CD4-positive, alpha-beta T cell treated with Interleukin-4 for 1 hour (primary cell): ENCODE results near the gene IL20.

Experiments
- DNase-seq, 2 donors: peaks; one replicate each; pipeline ENCODE4 v3.0.0-alpha.2; 2020 to 2022

IL20 gene

DNA sequence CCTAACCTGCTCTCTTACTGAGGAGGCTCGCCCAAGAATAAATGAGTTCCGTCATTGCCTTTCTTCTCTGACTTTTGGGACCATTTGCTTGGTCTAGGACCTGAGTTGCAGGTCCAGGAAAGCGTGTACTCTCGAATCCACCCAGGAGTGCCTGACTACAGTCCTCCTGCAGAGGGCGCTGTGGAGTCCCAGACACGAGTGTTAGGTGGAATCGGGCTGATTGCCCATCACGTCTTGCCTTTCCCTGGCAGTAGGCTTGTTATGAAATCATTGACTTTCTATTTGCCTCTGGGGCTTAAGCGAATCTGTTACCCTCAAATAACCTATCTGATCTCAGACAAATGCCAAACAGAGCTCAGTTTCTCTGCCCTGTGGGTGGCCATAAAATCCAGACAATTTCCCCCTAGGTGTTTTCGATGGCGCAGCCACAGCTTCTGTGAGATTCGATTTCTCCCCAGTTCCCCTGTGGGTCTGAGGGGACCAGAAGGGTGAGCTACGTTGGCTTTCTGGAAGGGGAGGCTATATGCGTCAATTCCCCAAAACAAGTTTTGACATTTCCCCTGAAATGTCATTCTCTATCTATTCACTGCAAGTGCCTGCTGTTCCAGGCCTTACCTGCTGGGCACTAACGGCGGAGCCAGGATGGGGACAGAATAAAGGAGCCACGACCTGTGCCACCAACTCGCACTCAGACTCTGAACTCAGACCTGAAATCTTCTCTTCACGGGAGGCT is at the start of gene IL20:
IL20 (plus strand) TSS at position 685 of the 733 bp plus-strand sequence. CDS start 230 bp downstream, outside the sequence.
- DNase-seq: peak; percentile 81 to 82

DNA sequence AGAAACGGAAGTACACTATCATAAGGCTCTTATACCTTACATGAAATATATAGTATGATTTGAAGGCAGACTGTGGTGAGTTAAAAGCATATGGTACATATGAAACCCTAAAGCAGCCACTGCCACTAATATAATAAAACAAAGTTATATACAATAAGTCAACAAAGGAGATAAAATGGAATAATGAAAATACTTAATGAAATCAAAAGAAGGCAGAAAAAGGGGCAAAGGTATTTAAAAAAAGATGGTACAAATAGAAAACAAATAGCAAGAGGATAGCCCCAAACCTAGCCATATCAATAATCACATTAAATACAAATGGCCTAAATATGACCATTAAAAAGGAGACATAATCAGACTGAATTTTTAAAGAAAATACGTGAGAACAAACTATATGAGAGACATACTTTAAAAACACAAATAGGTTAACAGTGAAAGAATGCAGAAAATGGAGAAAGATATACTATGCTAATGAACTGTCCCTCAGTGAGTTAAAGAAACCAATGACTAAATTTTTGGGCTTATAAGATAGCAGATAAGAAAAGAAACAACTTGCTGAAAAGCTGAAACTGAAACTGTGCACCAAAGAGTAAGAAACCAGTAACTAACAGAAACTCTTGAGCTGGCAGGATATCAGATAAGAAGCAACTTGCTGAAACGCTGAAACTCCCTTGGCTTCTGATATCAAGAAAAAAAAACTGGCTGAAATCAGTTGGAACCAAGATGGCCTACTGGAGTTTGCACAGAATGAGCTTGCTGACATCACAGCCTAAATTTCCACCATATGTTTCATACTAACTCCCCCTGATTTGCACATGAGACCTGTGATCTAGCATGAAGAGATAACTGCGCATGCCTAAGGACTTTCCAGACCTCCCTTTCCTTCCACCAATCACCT is 48.8 kb upstream of the IL20 start:
- peak; percentile 28 to 73 for DNase-seq

DNA sequence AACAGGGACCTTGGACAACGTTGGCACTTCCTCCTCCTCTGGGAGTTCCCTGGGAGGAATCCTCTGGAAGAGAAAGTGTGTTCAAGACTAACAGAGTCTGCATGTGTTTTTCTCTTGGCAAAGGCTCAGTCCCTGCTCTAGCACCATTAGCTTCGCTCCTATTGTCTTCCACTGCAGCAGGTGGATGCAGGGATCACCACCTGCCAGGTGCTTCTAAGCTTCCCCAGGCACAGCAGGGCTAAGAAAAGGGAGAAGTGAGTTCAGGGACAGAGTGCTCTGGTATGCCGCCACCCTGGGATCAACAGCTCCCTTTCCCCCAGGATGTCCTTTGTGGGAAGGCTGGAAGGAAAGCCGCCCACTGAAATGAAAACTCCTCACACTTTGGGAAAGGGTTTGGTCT is 43.9 kb upstream of the IL20 start:
- no peak for DNase-seq

- no peak for DNase-seq
Observed at GRCh38 chr1:206823727-206824126, 41.7 kb upstream of the IL20 start.

GRCh38 chr1:206824331-206824730 is 41.1 kb upstream of the IL20 start:
- DNase-seq: no peak

DNA sequence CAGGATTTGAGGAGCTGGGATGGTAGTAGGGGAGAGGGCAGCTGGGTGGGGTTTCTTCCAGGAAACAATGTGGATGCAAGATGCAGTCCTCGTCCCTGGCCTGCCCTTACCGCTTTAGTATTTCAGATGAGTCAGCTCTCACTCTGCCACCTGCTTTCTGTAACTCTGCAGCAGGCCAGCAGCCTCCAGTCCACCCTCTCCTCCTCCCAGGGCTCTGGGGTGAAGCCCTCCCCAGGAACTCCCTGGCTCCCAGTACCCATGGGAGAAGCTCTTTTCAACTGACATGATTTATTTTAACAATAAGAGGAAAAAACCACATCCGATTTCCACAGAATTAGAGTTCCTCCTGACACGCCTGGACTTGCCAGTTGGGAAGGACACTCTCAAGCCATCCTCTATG is 39.0 kb upstream of the IL20 start:
- DNase-seq: no peak

DNA sequence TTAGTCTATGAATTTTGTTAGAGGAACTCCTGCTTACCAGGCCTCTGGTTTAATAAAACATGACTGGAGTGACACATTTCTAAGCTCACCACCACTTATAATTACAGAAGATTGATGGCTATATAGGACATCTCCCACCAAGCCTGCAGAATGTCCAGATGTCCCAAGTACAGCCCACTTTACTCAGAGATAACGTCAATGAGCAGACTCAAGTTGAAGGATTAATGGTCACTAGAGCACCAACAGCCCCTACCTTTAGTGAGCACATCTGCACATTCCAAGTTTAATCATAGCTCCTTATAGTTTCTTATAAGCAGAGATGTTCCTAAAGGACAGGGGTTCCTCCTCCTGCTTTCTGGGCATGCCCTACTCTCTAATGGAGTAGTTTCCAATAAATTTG is 37.4 kb upstream of the IL20 start:
- no peak for DNase-seq

- DNase-seq: no peak
Observed at GRCh38 chr1:206828765-206829164, 36.7 kb upstream of the IL20 start.

DNA sequence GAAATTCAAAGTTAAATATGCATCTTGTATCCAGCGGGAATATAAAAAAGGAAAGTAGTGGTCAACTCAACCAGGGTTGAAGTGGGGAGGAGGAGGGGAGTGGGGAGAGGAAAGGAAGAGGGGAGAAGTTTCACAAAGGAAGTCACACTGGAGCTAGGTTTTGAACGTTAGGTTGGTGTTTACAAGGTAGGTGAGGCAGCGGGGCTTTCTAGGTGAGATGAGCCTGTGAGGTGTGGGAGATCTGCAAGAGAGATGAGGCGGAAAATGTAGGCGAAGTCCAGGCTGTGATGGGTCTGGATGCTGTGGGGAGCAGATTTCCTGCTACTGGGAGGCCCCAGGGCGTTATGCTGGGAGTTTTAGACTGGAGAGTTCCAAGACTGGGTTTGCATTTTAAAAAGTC is 36.1 kb upstream of the IL20 start:
- peak in 1 of 2 donors; percentile 24 for DNase-seq

GRCh38 chr1:206829875-206830274 is 35.5 kb upstream of the IL20 start:
- DNase-seq: peak in 1 of 2 donors; percentile 17

DNA sequence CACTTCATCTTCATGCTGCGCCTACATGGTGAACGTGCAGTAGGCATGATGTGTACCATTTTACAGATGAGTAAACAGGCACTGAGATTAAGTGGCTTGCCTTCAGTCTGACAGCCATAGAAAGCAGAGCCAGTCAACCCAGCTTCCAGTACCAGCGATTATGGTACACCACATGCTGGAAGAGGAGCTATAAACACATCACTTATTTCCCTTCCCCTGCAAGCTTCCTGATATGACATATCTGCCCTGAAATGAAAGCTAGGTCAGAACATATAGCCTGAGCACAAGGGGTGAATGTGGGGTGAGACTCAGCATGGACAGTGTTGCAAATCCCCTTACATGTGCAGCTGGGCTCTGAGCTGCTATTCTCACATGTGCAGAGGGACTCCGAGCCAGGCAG is 33.8 kb upstream of the IL20 start:
- DNase-seq: no peak

DNA sequence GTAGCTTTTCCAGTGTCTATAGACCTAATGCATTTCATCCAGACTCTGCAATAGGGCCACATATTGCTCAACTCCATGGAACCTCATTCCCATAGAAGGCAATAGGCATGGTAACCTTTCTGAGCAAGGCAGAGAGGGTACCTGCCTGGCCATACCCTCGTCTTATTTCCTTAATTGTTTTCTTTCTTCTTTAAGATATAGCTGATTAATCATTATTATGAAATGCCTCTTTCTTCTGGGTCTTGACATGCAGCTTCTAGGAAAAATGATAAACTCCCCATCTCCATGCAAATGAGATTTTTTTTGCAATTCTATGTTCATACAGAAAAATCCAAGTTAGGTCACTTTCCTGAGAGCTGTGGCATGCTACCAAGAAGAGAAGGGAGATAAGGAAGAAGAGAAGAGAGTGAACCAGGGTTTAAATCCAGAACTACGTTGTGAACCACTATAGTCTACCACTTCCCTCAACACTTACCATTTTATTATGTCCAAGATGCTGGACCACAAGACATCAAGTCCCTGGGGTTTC is 33.0 kb upstream of the IL20 start:
- no peak for DNase-seq

DNA sequence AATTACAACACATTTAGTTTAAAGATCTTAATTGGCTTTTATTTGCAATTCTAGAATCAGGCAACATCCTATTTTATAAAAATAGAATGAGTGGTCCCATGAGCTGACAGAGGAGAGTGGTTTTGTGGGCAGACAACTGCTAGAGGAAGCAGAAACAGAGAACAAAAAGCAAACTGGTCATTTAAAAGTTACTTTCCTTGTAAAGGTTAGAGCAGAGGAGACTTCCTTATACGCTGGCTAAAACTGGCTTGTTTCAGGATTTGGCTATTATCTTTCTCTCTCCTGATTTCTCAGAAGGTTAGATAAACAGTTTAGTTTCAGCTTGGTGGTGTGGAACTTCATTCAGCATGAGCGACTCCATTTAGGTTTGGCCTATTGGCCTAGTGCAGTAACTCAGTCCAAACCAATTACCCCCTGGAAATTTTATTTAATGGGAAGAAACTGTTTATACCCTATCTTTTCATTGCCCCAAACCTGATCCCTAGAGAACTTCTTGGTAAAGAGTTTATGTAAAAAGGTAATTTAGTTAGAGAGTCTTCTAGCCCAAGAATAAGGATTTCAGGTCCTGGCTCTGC is 32.2 kb upstream of the IL20 start:
- DNase-seq: no peak

DNA sequence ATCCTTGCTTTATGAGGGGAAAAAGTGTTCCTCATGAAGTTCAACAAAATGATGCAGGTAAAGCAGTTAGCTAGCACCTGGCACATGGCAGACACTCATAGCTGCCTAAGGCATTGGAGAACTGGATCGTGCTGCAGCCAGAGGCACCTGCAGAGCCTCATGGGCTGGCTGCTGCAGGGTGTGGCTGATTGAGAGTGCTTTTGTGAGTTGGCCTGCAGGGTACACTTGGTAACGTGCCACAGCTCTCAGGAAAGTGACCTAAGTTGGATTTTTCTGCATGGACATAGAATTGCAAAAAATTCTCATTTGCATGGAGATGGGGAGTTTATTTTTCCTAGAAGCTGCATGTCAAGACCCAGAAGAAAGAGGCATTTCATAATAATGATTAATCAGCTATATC is 31.6 kb upstream of the IL20 start:
- no peak for DNase-seq

DNA sequence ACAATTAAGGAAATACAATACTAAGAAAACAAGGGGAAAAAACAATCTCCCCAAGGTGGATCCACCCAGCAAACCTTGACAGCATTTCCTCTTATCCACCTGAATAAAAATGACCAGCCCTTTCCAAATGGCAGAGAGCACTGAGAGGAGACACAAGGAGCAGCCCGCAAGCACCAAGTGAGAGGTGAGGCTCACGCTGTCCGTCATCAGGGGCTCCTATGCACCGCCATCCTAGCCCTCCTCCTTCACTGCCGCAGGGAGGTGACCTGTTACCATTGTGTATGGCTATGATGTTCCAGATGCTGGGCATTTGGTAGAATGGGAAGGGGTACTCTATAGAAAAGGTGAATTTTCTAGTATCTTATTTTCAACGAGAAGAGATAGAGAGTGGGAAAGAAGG is 31.2 kb upstream of the IL20 start:
- DNase-seq: no peak

- peak in 1 of 2 donors; percentile 68 for DNase-seq
Observed at GRCh38 chr1:206834711-206835110, 30.7 kb upstream of the IL20 start.

DNA sequence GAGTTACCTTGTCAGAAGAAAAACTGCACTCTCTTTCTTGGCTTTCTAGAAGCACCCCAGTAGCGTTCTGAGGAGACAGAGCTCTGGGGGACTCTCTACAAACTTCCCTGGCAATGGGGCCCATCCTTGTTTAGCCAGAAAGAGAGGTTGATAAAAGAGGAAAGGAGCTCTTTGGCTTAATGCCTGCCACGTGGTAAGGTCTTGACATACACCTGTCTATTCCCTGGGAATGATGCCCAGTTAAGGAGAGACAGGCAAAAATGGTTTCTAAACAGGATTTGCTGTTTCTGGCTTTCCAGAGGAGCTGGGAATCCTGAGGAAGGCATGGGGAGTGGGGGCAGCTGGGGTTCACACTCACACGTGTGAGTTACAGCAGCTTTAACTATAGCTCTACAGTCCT is 30.2 kb upstream of the IL20 start:
- no peak for DNase-seq

DNA sequence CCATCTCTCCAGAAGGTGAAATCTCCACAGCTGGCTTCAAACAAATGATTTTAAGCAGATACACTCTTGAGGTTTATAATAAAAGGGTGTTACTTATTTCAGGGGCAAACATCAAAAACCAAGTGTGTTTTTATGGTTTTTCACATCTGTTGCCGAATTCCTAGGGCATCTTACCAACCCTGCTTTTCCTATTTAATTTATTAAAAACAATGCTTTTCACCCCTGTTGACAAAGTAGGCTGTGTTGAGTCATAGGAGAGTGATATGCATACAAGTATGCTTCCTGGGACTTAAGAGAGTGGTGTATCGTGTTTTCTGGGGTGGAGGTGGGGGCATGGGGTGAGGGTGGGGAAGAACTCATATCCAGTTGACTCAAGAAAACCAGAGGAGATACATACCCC is 29.3 kb upstream of the IL20 start:
- no peak for DNase-seq

- no peak for DNase-seq
Observed at GRCh38 chr1:206839006-206839560, 26.3 kb upstream of the IL20 start.

GRCh38 chr1:206839857-206840256 is 25.6 kb upstream of the IL20 start:
- no peak for DNase-seq

DNA sequence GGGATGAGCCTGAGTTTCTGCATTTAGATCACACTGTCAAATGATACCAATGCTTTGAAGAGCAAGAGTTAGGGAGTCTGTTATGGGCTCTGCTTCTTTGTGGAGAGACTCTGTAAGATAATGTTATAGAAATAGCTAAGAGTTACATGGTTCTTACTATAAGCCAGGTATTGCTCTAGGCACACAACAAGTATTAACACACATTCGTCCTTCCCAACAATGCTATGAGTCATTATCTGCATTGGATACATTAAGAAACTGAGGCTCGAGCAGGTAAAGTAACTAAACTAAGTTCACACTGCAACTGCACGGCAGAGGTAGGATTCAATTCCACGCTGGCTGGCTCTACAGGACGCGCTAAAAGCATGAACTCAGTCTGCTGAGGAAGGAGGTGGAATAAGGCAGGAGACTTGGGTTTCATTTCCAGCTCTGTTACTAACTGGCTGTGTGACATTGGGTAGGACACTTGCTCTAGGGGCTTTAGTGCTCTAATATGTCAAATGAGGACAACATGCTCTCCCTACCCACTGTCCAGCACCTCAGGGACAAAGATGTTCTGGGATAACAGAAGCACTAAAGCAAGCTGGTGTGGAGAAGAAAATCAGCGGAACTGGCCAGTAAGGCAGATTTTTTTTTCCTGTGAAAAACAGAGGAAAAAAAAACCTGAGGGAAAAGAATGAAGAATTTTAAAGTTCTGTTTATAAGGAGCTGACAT is 23.7 kb upstream of the IL20 start:
- no peak for DNase-seq

- DNase-seq: no peak
Observed at GRCh38 chr1:206842854-206843253, 22.6 kb upstream of the IL20 start.

- no peak for DNase-seq
Observed at GRCh38 chr1:206843626-206844025, 21.8 kb upstream of the IL20 start.
